Karpas-422 (cell line): ENCODE results near the gene RNLS. TPM values are rescaled to one million over a fixed set of nuclear protein-coding genes. Genes with fewer than 3 reads are reported as not detected.

Source experiments
- DNase-seq: peaks from one replicate; pipeline ENCODE4 v3.0.0-alpha.2; 2015
- H2AFZ ChIP-seq: fragments of 200-600 bp; sonication (generic); 2 replicates; pipeline ENCODE4 v1.6.1; 2014; ENCODE audit warnings: antibody characterized with exemption, low read length, mixed read lengths
- H3K27ac ChIP-seq: fragments of 200-600 bp; sonication (generic); 2 replicates; pipeline ENCODE4 v1.5.1; 2014; ENCODE audit warnings: mild to moderate bottlenecking, low read length, moderate library complexity
- H3K27me3 ChIP-seq: fragments of 200-600 bp; sonication (generic); 2 replicates; pipeline ENCODE4 v1.6.1; 2014; ENCODE audit warnings: low read length, mixed read lengths
- H3K36me3 ChIP-seq: fragments of 200-600 bp; sonication (generic); 2 replicates; pipeline ENCODE4 v1.6.1; 2014; ENCODE audit warnings: low read length, mixed read lengths; ENCODE audit not compliant: insufficient read depth
- H3K4me1 ChIP-seq: fragments of 200-600 bp; sonication (generic); 2 replicates; pipeline ENCODE4 v1.6.1; 2014; ENCODE audit warnings: mild to moderate bottlenecking, low read length, mixed read lengths
- H3K4me2 ChIP-seq: fragments of 200-600 bp; sonication (generic); 2 replicates; pipeline ENCODE4 v1.6.1; 2014; ENCODE audit warnings: low read length, low read depth, mild to moderate bottlenecking; ENCODE audit not compliant: poor library complexity, severe bottlenecking
- H3K4me3 ChIP-seq: fragments of 200-600 bp; sonication (generic); 2 replicates; pipeline ENCODE4 v1.5.1; 2014; ENCODE audit warnings: mild to moderate bottlenecking, antibody characterized with exemption, low read length, mixed read lengths
- H3K79me2 ChIP-seq: fragments of 200-600 bp; sonication (generic); 2 replicates; pipeline ENCODE4 v1.6.1; 2014; ENCODE audit warnings: mild to moderate bottlenecking, low read length, mixed read lengths
- H3K9ac ChIP-seq: fragments of 200-600 bp; sonication (generic); 2 replicates; pipeline ENCODE4 v1.6.0; 2014; ENCODE audit warnings: low read length
- H3K9me2 ChIP-seq: fragments of 200-600 bp; sonication (generic), shearing (Covaris generic); replicated peaks from 2 replicates; pipeline ENCODE4 v1.6.0; 2014; ENCODE audit warnings: mild to moderate bottlenecking, low read length, moderate library complexity; ENCODE audit not compliant: insufficient read depth
- H3K9me3 ChIP-seq: fragments of 300-700, 200-600 bp; sonication (generic); 2 replicates; pipeline ENCODE4 v1.6.1; 2014; ENCODE audit warnings: low read length, mixed read lengths
- H4K20me1 ChIP-seq: fragments of 200-600 bp; sonication (generic); 2 replicates; pipeline ENCODE4 v1.6.1; 2014; ENCODE audit warnings: mild to moderate bottlenecking, antibody characterized with exemption, low read length, low read depth; ENCODE audit not compliant: insufficient read depth
- total RNA-seq: library from RNA; depleted of rRNA; stranded (reverse); fragments of >200 nt; shearing (Covaris generic); gene quantifications from 2 replicates; pipeline ENCODE4 v1.2.3, GENCODE V29; 2014; ENCODE audit warnings: low replicate concordance

RNLS gene
- total RNA-seq, 1 experiment from 2014 or later, result not detected

- H3K27ac ChIP-seq, result no peak overlapping the region
- no peaks in the 10 kb centered on the region for H3K4me1 ChIP-seq
- H4K20me1 ChIP-seq, result no peaks in the 10 kb centered on the region
- no peak overlapping the region for H3K4me3 ChIP-seq
- H3K9me2 ChIP-seq, result no peaks in the 10 kb centered on the region
- H3K4me2 ChIP-seq, result no peak overlapping the region
- DNase-seq, result no peak
- no peaks in the 10 kb centered on the region for H3K27me3 ChIP-seq
- H3K79me2 ChIP-seq, result no peaks in the 10 kb centered on the region
- no peaks in the 10 kb centered on the region for H3K36me3 ChIP-seq
- no peaks in the 10 kb centered on the region for H3K9me3 ChIP-seq
- no peak overlapping the region for H2AFZ ChIP-seq
- H3K9ac ChIP-seq, result no peak overlapping the region
Measured at GRCh38 chr10:88253622-88254021, 329.5 kb downstream of the RNLS start.

GRCh38 chr10:88253128-88253527 is 330.0 kb downstream of the RNLS start:
- Histone ChIP-seq H3K36me3 (no peaks in the 10 kb centered on the region), H3K79me2 (no peaks in the 10 kb centered on the region), H3K27ac (no peak overlapping the region), H2AFZ (no peak overlapping the region), H3K4me3 (no peak overlapping the region), H3K4me2 (no peak overlapping the region), H3K9me3 (no peaks in the 10 kb centered on the region), H3K9ac (no peak overlapping the region), H3K27me3 (no peaks in the 10 kb centered on the region), H3K9me2 (no peaks in the 10 kb centered on the region), H4K20me1 (no peaks in the 10 kb centered on the region), H3K4me1 (no peaks in the 10 kb centered on the region)
- DNase-seq, result no peak

- no peaks in the 10 kb centered on the region for H3K9me2 ChIP-seq
- no peak for DNase-seq
- no peaks in the 10 kb centered on the region for H4K20me1 ChIP-seq
- no peak overlapping the region for H3K27ac ChIP-seq
- H3K27me3 ChIP-seq, result no peaks in the 10 kb centered on the region
- no peak overlapping the region for H3K4me2 ChIP-seq
- H3K36me3 ChIP-seq, result no peaks in the 10 kb centered on the region
- H3K4me1 ChIP-seq, result no peaks in the 10 kb centered on the region
- no peaks in the 10 kb centered on the region for H3K79me2 ChIP-seq
- H2AFZ ChIP-seq, result no peak overlapping the region
- H3K9me3 ChIP-seq, result no peaks in the 10 kb centered on the region
- H3K9ac ChIP-seq, result no peak overlapping the region
- H3K4me3 ChIP-seq, result no peak overlapping the region
Measured at GRCh38 chr10:88249450-88249849, 333.7 kb downstream of the RNLS start.

- Histone ChIP-seq H3K36me3 (no peaks in the 10 kb centered on the region), H3K9ac (no peak overlapping the region), H3K27me3 (no peaks in the 10 kb centered on the region), H3K9me3 (no peaks in the 10 kb centered on the region), H4K20me1 (no peaks in the 10 kb centered on the region), H3K79me2 (no peaks in the 10 kb centered on the region), H3K4me1 (no peaks in the 10 kb centered on the region), H2AFZ (no peak overlapping the region), H3K4me3 (no peak overlapping the region), H3K4me2 (no peak overlapping the region), H3K27ac (no peak overlapping the region), H3K9me2 (no peaks in the 10 kb centered on the region)
- DNase-seq, result no peak
Measured at GRCh38 chr10:88246675-88247074, 336.4 kb downstream of the RNLS start.

- Histone ChIP-seq H3K79me2 (no peaks in the 10 kb centered on the region), H3K4me1 (no peaks in the 10 kb centered on the region), H3K9ac (no peak overlapping the region), H3K27ac (no peak overlapping the region), H3K27me3 (no peaks in the 10 kb centered on the region), H3K9me3 (no peaks in the 10 kb centered on the region), H4K20me1 (no peaks in the 10 kb centered on the region), H2AFZ (no peak overlapping the region), H3K4me2 (no peak overlapping the region), H3K36me3 (no peaks in the 10 kb centered on the region), H3K9me2 (no peaks in the 10 kb centered on the region), H3K4me3 (no peak overlapping the region)
- no peak for DNase-seq
Measured at GRCh38 chr10:88245974-88246511, 337.1 kb downstream of the RNLS start.

- Histone ChIP-seq H2AFZ (no peak overlapping the region), H3K9me2 (no peaks in the 10 kb centered on the region), H3K9me3 (no peaks in the 10 kb centered on the region), H3K4me1 (no peaks in the 10 kb centered on the region), H3K9ac (no peak overlapping the region), H3K4me2 (no peak overlapping the region), H3K4me3 (no peak overlapping the region), H4K20me1 (no peaks in the 10 kb centered on the region), H3K27ac (no peak overlapping the region), H3K27me3 (no peaks in the 10 kb centered on the region), H3K36me3 (no peaks in the 10 kb centered on the region), H3K79me2 (no peaks in the 10 kb centered on the region)
- no peak for DNase-seq
Measured at GRCh38 chr10:88244781-88245625, 338.1 kb downstream of the RNLS start.

GRCh38 chr10:88243836-88244730 is 339.0 kb downstream of the RNLS start:
- H3K4me3 ChIP-seq, result no peak overlapping the region
- no peaks in the 10 kb centered on the region for H3K4me1 ChIP-seq
- no peak overlapping the region for H3K27ac ChIP-seq
- H3K9me2 ChIP-seq, result no peaks in the 10 kb centered on the region
- no peaks in the 10 kb centered on the region for H3K9me3 ChIP-seq
- H3K79me2 ChIP-seq, result no peaks in the 10 kb centered on the region
- H3K36me3 ChIP-seq, result no peaks in the 10 kb centered on the region
- DNase-seq, result no peak
- H3K27me3 ChIP-seq, result no peaks in the 10 kb centered on the region
- H4K20me1 ChIP-seq, result no peaks in the 10 kb centered on the region
- no peak overlapping the region for H3K4me2 ChIP-seq
- no peak overlapping the region for H2AFZ ChIP-seq
- H3K9ac ChIP-seq, result no peak overlapping the region

- Histone ChIP-seq H4K20me1 (no peaks in the 10 kb centered on the region), H3K9ac (no peak overlapping the region), H3K4me1 (no peaks in the 10 kb centered on the region), H3K4me2 (no peak overlapping the region), H3K9me3 (no peaks in the 10 kb centered on the region), H3K4me3 (no peak overlapping the region), H3K79me2 (no peaks in the 10 kb centered on the region), H3K9me2 (no peaks in the 10 kb centered on the region), H3K27me3 (no peaks in the 10 kb centered on the region), H2AFZ (no peak overlapping the region), H3K36me3 (no peaks in the 10 kb centered on the region), H3K27ac (no peak overlapping the region)
- DNase-seq, result no peak
Measured at GRCh38 chr10:88243202-88243744, 339.8 kb downstream of the RNLS start.
